ENCODE results near the gene FAM209B. TPM values are rescaled to one million over a fixed set of nuclear protein-coding genes. Genes with fewer than 3 reads are reported as not detected.
"Not testable (repeated sequence)": the region's sequence is repeated elsewhere in the genome, so short reads cannot be mapped to it uniquely, and the experiment has no call there.

The FAM209B gene
- total RNA-seq, 2 donors from 2014 or later = not detected

- Histone ChIP-seq H3K27me3 (no peaks in the 10 kb centered on the region), H3K27ac (no peak overlapping the region), H3K9me3 (peaks cover 0 to 24% (median 0%) of the 10 kb centered on the region in 3 donors), H3K36me3 (replicated peaks in 1 of 2; ENCODE audit: insufficient read depth in 1 of 2, low read depth in 2 of 2) (peaks cover 15 to 17% of the 10 kb centered on the region in 2 donors), H3K4me1 (no peaks in the 10 kb centered on the region), H3K4me3 (no peak overlapping the region)
- TF ChIP-seq POLR2A (IDR thresholded peaks at IDR 0.05) = no peak
- TF ChIP-seq CTCF (IDR thresholded peaks at IDR 0.05) = no peak
- intact Hi-C loops (cut with DNase I) = no loop called here
- ATAC-seq (no peak), DNase-seq (no peak)
- WGBS, 2 donors = 78 to 83% methylated on average over 5 to 6 of the region's 6 CpGs
Measured at GRCh38 chr20:56522311-56522710, 10.7 kb upstream of the FAM209B start.

GRCh38 chr20:56524444-56524843 is 8.6 kb upstream of the FAM209B start, which contains the start of gene FAM209A:
Gene FAM209A, plus strand, starts transcription at chr20:56524744. Its CDS starts 65 bp downstream, at chr20:56524809.
- H3K27ac ChIP-seq; H3K27me3 ChIP-seq; intact Hi-C loops (cut with DNase I); DNase-seq; H3K4me3 ChIP-seq; ATAC-seq; H3K36me3 ChIP-seq (replicated peaks in 1 of 2; ENCODE audit: insufficient read depth in 1 of 2, low read depth in 2 of 2); H3K4me1 ChIP-seq: not testable (repeated sequence)
- peaks cover 0 to 18% (median 0%) of the 10 kb centered on the region in 3 donors for H3K9me3 ChIP-seq
- WGBS, 2 donors = 77 to 78% methylated on average over 5 to 6 of the region's 7 CpGs

GRCh38 chr20:56527521-56527920 is 5.5 kb upstream of the FAM209B start:
- Histone ChIP-seq H3K27ac (no peak overlapping the region), H3K4me1 (no peaks in the 10 kb centered on the region), H3K9me3 (no peaks in the 10 kb centered on the region), H3K4me3 (no peak overlapping the region), H3K36me3 (replicated peaks in 1 of 2; ENCODE audit: insufficient read depth in 1 of 2, low read depth in 2 of 2) (no peaks in the 10 kb centered on the region), H3K27me3 (no peaks in the 10 kb centered on the region)
- ATAC-seq (no peak), DNase-seq (no peak)
- TF ChIP-seq POLR2A (IDR thresholded peaks at IDR 0.05) = no peak
- TF ChIP-seq CTCF (IDR thresholded peaks at IDR 0.05) = no peak
- 67 to 93% methylated on average over 1 to 7 of the region's 7 CpGs for WGBS, 2 donors
- intact Hi-C loops (cut with DNase I) = no loop called here

- intact Hi-C loops (cut with DNase I) = no loop called here
- DNase-seq (peak in 1 of 4 donors; percentile 10), ATAC-seq (no peak)
Measured at GRCh38 chr20:56537997-56538396, 5.0 kb downstream of the FAM209B start.

GRCh38 chr20:56540415-56540814 is 7.4 kb downstream of the FAM209B start:
- no peak for TF ChIP-seq CTCF (IDR thresholded peaks at IDR 0.05)
- TF ChIP-seq POLR2A (IDR thresholded peaks at IDR 0.05) = no peak
- WGBS, 2 donors = 72 to 83% methylated on average over 6 of the region's 6 CpGs
- intact Hi-C loops (cut with DNase I) = no loop called here
- Histone ChIP-seq H3K9me3 (no peaks in the 10 kb centered on the region), H3K4me3 (no peak overlapping the region), H3K36me3 (replicated peaks in 1 of 2; ENCODE audit: insufficient read depth in 1 of 2, low read depth in 2 of 2) (no peaks in the 10 kb centered on the region), H3K4me1 (no peaks in the 10 kb centered on the region), H3K27ac (no peak overlapping the region), H3K27me3 (no peaks in the 10 kb centered on the region)
- ATAC-seq (no peak), DNase-seq (no peak)

More at GRCh38 chr20:56537997-56538396, 5.0 kb downstream of the FAM209B start:
- Histone ChIP-seq H3K36me3 (replicated peaks in 1 of 2; ENCODE audit: insufficient read depth in 1 of 2, low read depth in 2 of 2) (no peaks in the 10 kb centered on the region), H3K4me3 (no peak overlapping the region), H3K27ac (no peak overlapping the region), H3K4me1 (no peaks in the 10 kb centered on the region), H3K9me3 (no peaks in the 10 kb centered on the region), H3K27me3 (no peaks in the 10 kb centered on the region)
- 28 to 42% methylated on average over 3 of the region's 3 CpGs for WGBS, 2 donors
- TF ChIP-seq CTCF (IDR thresholded peaks at IDR 0.05) = no peak
- no peak for TF ChIP-seq POLR2A (IDR thresholded peaks at IDR 0.05)

All from body of pancreas (tissue), 4 donors.